Endothelial cell of umbilical vein (primary cell): Measurements from ENCODE around the gene IQGAP2. TPM values are rescaled to one million over a fixed set of nuclear protein-coding genes. Genes with fewer than 3 reads are reported as not detected.

Experiments
- BruUV-seq: library from RNA; stranded (reverse); fragments of 400-500 nt; replicated peaks from 2 replicates; lab custom pipeline; 2021; lab: Mats Ljungman, UMichigan
- CTCF ChIA-PET: fragments of 300-600, 350-600 bp; sonication (Branson Sonifier 250); formaldehyde crosslinking; loops from one replicate; lab custom pipeline; 2021; ENCODE audit warnings: antibody characterized with exemption, inconsistent platforms; lab: Charles Lee
- POLR2A ChIA-PET: fragments of 300-600, 350-600 bp; sonication (Branson Sonifier 250); formaldehyde crosslinking; loops from one replicate; lab custom pipeline; 2021; ENCODE audit warnings: antibody characterized with exemption, inconsistent platforms; lab: Charles Lee
- DNase-seq: peaks from one replicate; pipeline ENCODE4 v3.0.0-alpha.2; 2011; ENCODE audit warnings: low read depth, low spot score
- FAIRE-seq: peaks from 2 replicates; lab custom pipeline; 2011; peaks lifted over from hg19 to GRCh38; lab: Jason Lieb, UNC
- H2AFZ ChIP-seq: 2 replicates; pipeline ENCODE4 v1.6.0; 2012; ENCODE audit warnings: low read depth, low read length, control low read depth, inconsistent platforms
- H3K27ac ChIP-seq: 2 replicates; pipeline ENCODE4 v1.5.1; 2011; ENCODE audit warnings: low read depth, mild to moderate bottlenecking, control low read depth, low read length, moderate library complexity; ENCODE audit not compliant: insufficient read depth
- H3K27me3 ChIP-seq, 2 experiments: 2 replicates each; pipeline versions ENCODE4 v1.6.0 to v1.6.1; 2011; ENCODE audit warnings: low read length in 2 of 2, mixed read lengths in 1 of 2; ENCODE audit not compliant: control insufficient read depth in 2 of 2, insufficient read depth in 2 of 2
- H3K36me3 ChIP-seq, 2 experiments: 2 replicates in 1 of 2; 3 replicates in 1 of 2; pipeline ENCODE4 v1.5.1; 2011; ENCODE audit warnings: low read length in 2 of 2, mild to moderate bottlenecking in 1 of 2, moderate library complexity in 1 of 2; ENCODE audit not compliant: control insufficient read depth in 2 of 2, insufficient read depth in 2 of 2; ENCODE audit errors: extremely low read depth in 1 of 2
- H3K4me1 ChIP-seq: 3 replicates; pipeline ENCODE4 v1.5.1; 2011; ENCODE audit warnings: mild to moderate bottlenecking, low read length; ENCODE audit not compliant: control insufficient read depth, insufficient read depth; ENCODE audit errors: extremely low read depth
- H3K4me2 ChIP-seq: 2 replicates; pipeline ENCODE4 v1.6.1; 2011; ENCODE audit warnings: low read length, control low read depth, mixed read lengths; ENCODE audit not compliant: insufficient read depth
- H3K4me3 ChIP-seq, 3 experiments: fragments of 200-600 bp in 1 of 3; sonication (generic), shearing (Covaris generic) in 1 of 3; replicated peaks in 1 of 3; 2 replicates each; pipeline ENCODE4 v1.5.1; 2011 to 2016; ENCODE audit warnings: control low read depth in 3 of 3, low read length in 3 of 3, mild to moderate bottlenecking in 2 of 3, inconsistent platforms in 1 of 3, low read depth in 1 of 3, moderate library complexity in 1 of 3; ENCODE audit not compliant: insufficient read depth in 1 of 3
- H3K79me2 ChIP-seq: 2 replicates; pipeline ENCODE4 v1.6.0; 2012; ENCODE audit warnings: low read length, inconsistent platforms; ENCODE audit not compliant: control insufficient read depth, insufficient read depth
- H3K9ac ChIP-seq: replicated peaks from 2 replicates; pipeline ENCODE3; 2011; ENCODE audit warnings: low read length, control low read depth; ENCODE audit not compliant: insufficient read depth; ENCODE audit errors: extremely low read depth
- H3K9me1 ChIP-seq: replicated peaks from 3 replicates; pipeline ENCODE4 v1.6.0; 2011; ENCODE audit warnings: mild to moderate bottlenecking, low read length; ENCODE audit not compliant: control insufficient read depth, insufficient read depth; ENCODE audit errors: extremely low read depth
- H3K9me3 ChIP-seq: replicated peaks from 2 replicates; pipeline ENCODE4 v1.5.1; 2012; ENCODE audit warnings: low read length, inconsistent platforms; ENCODE audit not compliant: control insufficient read depth, insufficient read depth
- H4K20me1 ChIP-seq: replicated peaks from 2 replicates; pipeline ENCODE3; 2011; ENCODE audit warnings: mild to moderate bottlenecking, low read length; ENCODE audit not compliant: control insufficient read depth, insufficient read depth; ENCODE audit errors: extremely low read depth
- FOS ChIP-seq: IDR thresholded peaks from 2 replicates; pipeline ENCODE4 v1.6.1; 2011; ENCODE audit warnings: mild to moderate bottlenecking, low read length, moderate library complexity, borderline replicate concordance; ENCODE audit not compliant: insufficient read depth
- JUN ChIP-seq: IDR thresholded peaks from 2 replicates; pipeline ENCODE4 v1.6.1; 2011; ENCODE audit warnings: borderline replicate concordance, low read depth; ENCODE audit not compliant: insufficient read length, insufficient read depth
- POLR2A ChIP-seq: IDR thresholded peaks from 2 replicates; pipeline ENCODE4 v1.6.1; 2012; ENCODE audit warnings: low read depth, mild to moderate bottlenecking, control low read depth, low read length
- POLR2AphosphoS5 ChIP-seq: IDR thresholded peaks from 2 replicates; pipeline ENCODE4 v1.6.1; 2012; ENCODE audit warnings: low read depth, mild to moderate bottlenecking, control low read depth, low read length, moderate library complexity; ENCODE audit not compliant: insufficient read depth
- dilution Hi-C: fragments of 300-500 bp; cut with MboI; formaldehyde crosslinking; loops from one replicate; pipeline ENCODE4 v1.15.0; 2019; ENCODE audit warnings: low sequenced_read_pairs; ENCODE audit not compliant: extremely low pct_ligation_motif_present
- intact Hi-C: fragments of 100-400 bp; cut with micrococcal nuclease; formaldehyde crosslinking; loops from one replicate; pipeline ENCODE4 v1.10.0; 2022
- polyA plus RNA-seq, 4 experiments: library from polyadenylated mRNA; depleted of rRNA in 3 of 4; stranded (reverse) in 3 of 4; unstranded in 1 of 4; fragments of >200 nt; gene quantifications; 2 replicates each; pipeline versions ENCODE4 v1.2.1 to v1.2.3, GENCODE V29; 2011 to 2012; ENCODE audit warnings: missing spikeins in 1 of 4
- total RNA-seq: library from RNA; stranded (reverse); gene quantifications from 2 replicates; pipeline ENCODE4 v1.2.3, GENCODE V29; 2021
- TF ChIP-seq, protein P1 (sequence below): IDR thresholded peaks from 2 replicates; pipeline ENCODE4 v1.6.1; 2011; ENCODE audit not compliant: insufficient read depth, insufficient read length

Gene IQGAP2
- total and polyA plus RNA-seq, 2 donors (not counting 3 experiments of a cell fraction or from before 2014, with no cell fraction given), result 4.5 to 4.7 TPM

DNA sequence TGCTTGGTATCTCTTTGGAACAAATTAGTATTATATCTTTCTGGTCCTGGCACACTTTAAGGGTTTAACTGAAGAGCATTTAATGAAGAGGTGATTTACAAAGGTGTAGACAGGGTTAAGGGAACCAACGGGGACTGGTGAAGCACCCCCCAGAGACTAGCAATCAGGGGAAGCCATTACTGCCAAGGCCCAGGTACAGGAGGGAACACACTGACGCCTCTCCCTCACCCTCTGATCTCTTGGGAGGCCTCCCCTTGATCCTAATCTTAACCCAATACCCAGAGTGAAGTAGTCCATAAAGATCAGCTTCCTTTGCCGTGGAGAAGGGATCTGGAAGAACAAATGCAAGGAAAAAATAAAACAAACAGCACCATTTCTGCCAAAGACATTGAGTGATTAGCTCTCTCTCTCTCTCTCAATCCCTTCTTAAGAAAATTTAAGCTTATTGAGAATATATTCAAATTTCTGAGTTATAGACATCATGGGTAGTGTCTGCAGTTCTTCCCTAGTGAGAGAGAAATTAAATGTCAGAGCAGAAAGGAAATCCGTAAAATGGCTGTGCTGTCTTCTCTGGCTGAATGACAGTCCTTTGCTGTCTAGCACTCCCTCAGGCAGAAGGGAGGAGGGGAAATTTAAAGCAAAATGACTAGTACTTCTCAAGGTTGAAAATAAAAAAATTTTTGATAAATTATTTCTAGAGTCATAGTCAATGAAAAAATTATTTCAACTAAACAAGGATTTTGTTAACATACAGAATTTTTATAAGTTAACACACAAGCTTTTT, 332.9 kb downstream of the IQGAP2 start:
- BruUV-seq, result no TSS peak
- Histone ChIP-seq H3K4me2 (no peak overlapping the region), H4K20me1 (peaks cover 5% of the 10 kb centered on the region), H3K9me1 (no peaks in the 10 kb centered on the region), H3K4me3 (no peak overlapping the region), H2AFZ (no peak overlapping the region), H3K27ac (peak overlapping the region; percentile 21), H3K9me3 (no peaks in the 10 kb centered on the region), H3K36me3 (peaks cover 25 to 26% of the 10 kb centered on the region in 2 experiments), H3K4me1 (peaks cover 23% of the 10 kb centered on the region), H3K27me3 (no peaks in the 10 kb centered on the region), H3K9ac (no peak overlapping the region), H3K79me2 (peaks cover 33% of the 10 kb centered on the region)
- dilution Hi-C loops, result no loop called here
- ChIA-PET CTCF (interaction anchor here (1.5 to 6.5 kb wide), 4 partner anchors 9 to 134 kb away, joined by 5 to 73 read pairs (median 9); no protein-coding TSS in a partner anchor), POLR2A (no interaction called here)
- DNase-seq (no peak), FAIRE-seq (no peak)
- TF ChIP-seq FOS, result no peak
- no peak for TF ChIP-seq POLR2AphosphoS5
- no peak for TF ChIP-seq JUN
- intact Hi-C loops, result loop anchor here (5.0 kb wide), 1 partner anchor 36 kb away; no protein-coding TSS in a partner anchor

GRCh38 chr5:76736679-76737556, 333.8 kb downstream of the IQGAP2 start:
- FAIRE-seq, result peak; percentile 50
- H3K9ac ChIP-seq, result no peak overlapping the region
- H3K9me1 ChIP-seq, result no peaks in the 10 kb centered on the region
- peak; percentile 15 for TF ChIP-seq POLR2AphosphoS5
- TF ChIP-seq POLR2A, result peak; percentile 52
- TF ChIP-seq, protein P1, sequence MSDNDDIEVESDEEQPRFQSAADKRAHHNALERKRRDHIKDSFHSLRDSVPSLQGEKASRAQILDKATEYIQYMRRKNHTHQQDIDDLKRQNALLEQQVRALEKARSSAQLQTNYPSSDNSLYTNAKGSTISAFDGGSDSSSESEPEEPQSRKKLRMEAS, result no peak
- peaks cover 2% of the 10 kb centered on the region for H4K20me1 ChIP-seq
- peak; percentile 40 for DNase-seq
- no peaks in the 10 kb centered on the region for H3K9me3 ChIP-seq
- peak overlapping the region; percentile 40 for H3K27ac ChIP-seq
- ChIA-PET POLR2A (no interaction called here), CTCF (interaction anchor here (0.6 to 6.5 kb wide), 11 partner anchors 10 to 135 kb away, joined by 3 to 73 read pairs (median 4); no protein-coding TSS in a partner anchor)
- peaks cover 26% of the 10 kb centered on the region for H3K79me2 ChIP-seq
- no peak overlapping the region for H3K4me3 ChIP-seq
- H3K36me3 ChIP-seq, result peaks cover 22 to 25% of the 10 kb centered on the region in 2 experiments
- dilution Hi-C loops, result no loop called here
- intact Hi-C loops, result loop anchor here (5.0 kb wide), 1 partner anchor 35 kb away; no protein-coding TSS in a partner anchor
- no TSS peak for BruUV-seq
- peaks cover 23% of the 10 kb centered on the region for H3K4me1 ChIP-seq
- no peak overlapping the region for H3K4me2 ChIP-seq
- no peak overlapping the region for H2AFZ ChIP-seq
- H3K27me3 ChIP-seq, result no peaks in the 10 kb centered on the region
